ENCODE results near the gene IGSF21.

- TF ChIP-seq POLR2A (IDR thresholded peaks at IDR 0.05) = no peak
- TF ChIP-seq CTCF (IDR thresholded peaks at IDR 0.05) = no peak
These were observed 10.4 kb upstream of the IGSF21 start for GRCh38 chr1:18097206-18097605.

Data from thyroid gland (tissue), 4 donors.